Measurements from ENCODE around the gene LRRTM4. TPM values are rescaled to one million over a fixed set of nuclear protein-coding genes. Genes with fewer than 3 reads are reported as not detected.
"Not testable (repeated sequence)": the region's sequence is repeated elsewhere in the genome, so short reads cannot be mapped to it uniquely, and the experiment has no call there.

LRRTM4 gene
- total RNA-seq, 1 donor from 2014 or later = 10.6 TPM

DNA sequence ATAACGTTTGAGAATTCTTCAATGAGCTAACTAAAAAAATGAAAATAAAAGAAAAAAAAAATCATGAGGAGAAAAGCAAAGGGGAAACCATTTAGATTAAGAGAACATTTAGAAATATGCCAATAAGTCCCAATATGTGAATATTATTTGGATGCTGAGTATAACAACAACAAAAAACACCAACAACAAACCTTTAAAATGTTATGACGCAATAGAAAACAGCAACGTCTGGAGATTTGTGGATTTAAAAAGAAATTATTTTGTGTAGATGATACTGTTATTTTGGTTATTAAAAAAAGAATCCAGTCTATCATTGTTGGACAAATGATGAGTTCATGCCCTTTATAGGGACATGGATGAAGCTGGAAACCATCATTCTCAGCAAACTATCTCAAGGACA, 417.2 kb downstream of the LRRTM4 start:
- no peaks in the 10 kb centered on the region for H3K36me3 Mint-ChIP-seq (ENCODE audit: low read depth)
- no peak overlapping the region for H3K4me3 Mint-ChIP-seq
- TF ChIP-seq, protein P1, sequence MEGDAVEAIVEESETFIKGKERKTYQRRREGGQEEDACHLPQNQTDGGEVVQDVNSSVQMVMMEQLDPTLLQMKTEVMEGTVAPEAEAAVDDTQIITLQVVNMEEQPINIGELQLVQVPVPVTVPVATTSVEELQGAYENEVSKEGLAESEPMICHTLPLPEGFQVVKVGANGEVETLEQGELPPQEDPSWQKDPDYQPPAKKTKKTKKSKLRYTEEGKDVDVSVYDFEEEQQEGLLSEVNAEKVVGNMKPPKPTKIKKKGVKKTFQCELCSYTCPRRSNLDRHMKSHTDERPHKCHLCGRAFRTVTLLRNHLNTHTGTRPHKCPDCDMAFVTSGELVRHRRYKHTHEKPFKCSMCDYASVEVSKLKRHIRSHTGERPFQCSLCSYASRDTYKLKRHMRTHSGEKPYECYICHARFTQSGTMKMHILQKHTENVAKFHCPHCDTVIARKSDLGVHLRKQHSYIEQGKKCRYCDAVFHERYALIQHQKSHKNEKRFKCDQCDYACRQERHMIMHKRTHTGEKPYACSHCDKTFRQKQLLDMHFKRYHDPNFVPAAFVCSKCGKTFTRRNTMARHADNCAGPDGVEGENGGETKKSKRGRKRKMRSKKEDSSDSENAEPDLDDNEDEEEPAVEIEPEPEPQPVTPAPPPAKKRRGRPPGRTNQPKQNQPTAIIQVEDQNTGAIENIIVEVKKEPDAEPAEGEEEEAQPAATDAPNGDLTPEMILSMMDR (conservative IDR thresholded peaks at IDR 0.05) = no peak
- no peaks in the 10 kb centered on the region for H3K4me1 Mint-ChIP-seq
- H3K9me3 Mint-ChIP-seq = peaks cover 13% of the 10 kb centered on the region
- no peaks in the 10 kb centered on the region for H3K27me3 Mint-ChIP-seq (ENCODE audit: low read depth)
- no peak overlapping the region for H3K27ac Mint-ChIP-seq (ENCODE audit: unreplicated experiment)
- no peak for DNase-seq (ENCODE audit: low read depth, low spot score)

DNA sequence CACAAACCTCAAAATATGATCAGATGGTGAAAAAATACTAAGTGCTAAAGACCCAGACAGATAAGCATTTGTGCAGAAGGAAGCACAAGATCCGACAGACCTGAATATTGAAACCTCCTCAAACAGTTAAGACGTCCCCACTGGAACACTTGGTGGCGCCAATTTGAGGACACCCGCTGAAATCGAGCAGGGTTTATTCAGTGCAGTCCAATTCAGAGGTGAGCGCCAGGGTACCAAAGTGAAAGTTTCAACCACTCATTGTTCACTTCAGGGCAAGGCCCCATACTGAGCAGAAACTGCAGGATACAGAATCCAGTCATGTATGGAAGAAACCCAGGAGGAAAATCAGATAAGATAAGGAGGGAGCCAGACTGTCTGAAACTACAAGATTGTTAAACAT, 417.6 kb downstream of the LRRTM4 start:
- peaks cover 15% of the 10 kb centered on the region for H3K9me3 Mint-ChIP-seq
- H3K4me3 Mint-ChIP-seq = no peak overlapping the region
- H3K27me3 Mint-ChIP-seq (ENCODE audit: low read depth) = no peaks in the 10 kb centered on the region
- TF ChIP-seq, protein P1 (conservative IDR thresholded peaks at IDR 0.05) = no peak
- H3K36me3 Mint-ChIP-seq (ENCODE audit: low read depth) = no peaks in the 10 kb centered on the region
- no peak overlapping the region for H3K27ac Mint-ChIP-seq (ENCODE audit: unreplicated experiment)
- no peaks in the 10 kb centered on the region for H3K4me1 Mint-ChIP-seq
- DNase-seq (ENCODE audit: low read depth, low spot score) = no peak

DNA sequence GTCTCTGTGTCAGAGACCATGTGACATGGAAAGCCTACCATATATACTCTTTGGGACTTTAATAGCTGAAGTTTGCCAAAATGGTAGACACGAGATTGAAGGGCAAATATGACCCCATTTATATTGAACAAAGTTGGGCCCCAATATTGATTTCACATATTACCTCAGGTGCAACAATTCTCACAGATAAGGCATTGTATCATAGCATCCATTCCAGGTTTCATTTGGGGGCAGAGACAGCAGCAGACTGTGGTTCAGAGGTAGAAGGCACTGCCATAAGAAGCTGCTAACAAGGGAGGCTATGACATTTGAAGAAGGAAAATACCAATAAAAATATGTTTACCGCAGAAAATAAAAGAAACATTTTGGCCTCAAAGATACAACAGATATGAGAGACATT, 419.2 kb downstream of the LRRTM4 start:
- no peaks in the 10 kb centered on the region for H3K27me3 Mint-ChIP-seq (ENCODE audit: low read depth)
- TF ChIP-seq, protein P1 (conservative IDR thresholded peaks at IDR 0.05) = no peak
- H3K36me3 Mint-ChIP-seq (ENCODE audit: low read depth) = no peaks in the 10 kb centered on the region
- H3K9me3 Mint-ChIP-seq = peaks cover 11% of the 10 kb centered on the region
- H3K27ac Mint-ChIP-seq (ENCODE audit: unreplicated experiment) = no peak overlapping the region
- H3K4me3 Mint-ChIP-seq = no peak overlapping the region
- no peaks in the 10 kb centered on the region for H3K4me1 Mint-ChIP-seq
- DNase-seq (ENCODE audit: low read depth, low spot score) = no peak

DNA sequence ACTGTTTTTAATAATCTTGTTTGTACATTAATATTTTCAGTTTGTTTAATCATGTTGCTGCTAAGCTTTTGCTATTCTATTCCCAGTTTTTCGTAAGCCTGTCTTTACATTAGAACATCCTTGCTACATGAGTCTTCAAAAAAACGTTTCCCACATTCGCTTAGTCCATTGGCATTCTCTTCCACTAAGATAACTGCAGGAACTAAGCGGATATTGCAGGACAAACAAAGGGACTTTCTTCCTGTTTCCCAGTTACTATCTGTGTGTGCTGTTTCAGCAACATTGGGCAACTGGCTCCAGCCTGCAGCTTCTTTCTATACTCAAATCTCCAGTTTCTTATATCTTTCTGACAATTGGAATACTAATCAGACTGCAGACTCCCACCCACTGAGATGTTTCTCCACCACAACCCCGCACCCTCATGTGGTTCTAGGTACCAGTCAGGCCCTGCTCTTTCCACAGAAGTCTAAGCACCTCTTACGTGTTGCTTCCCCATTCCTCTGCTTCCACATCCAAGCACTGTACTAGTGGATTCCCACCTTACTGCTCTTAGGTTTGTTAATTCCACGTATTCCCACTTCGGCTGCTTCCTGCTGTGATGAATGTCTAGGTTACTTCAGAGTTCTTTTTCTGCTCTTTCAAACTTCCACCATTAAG, 420.3 kb downstream of the LRRTM4 start:
- Mint-ChIP-seq H3K27me3 (ENCODE audit: low read depth) (no peaks in the 10 kb centered on the region), H3K27ac (ENCODE audit: unreplicated experiment) (no peak overlapping the region), H3K9me3 (peaks cover 9% of the 10 kb centered on the region), H3K36me3 (ENCODE audit: low read depth) (no peaks in the 10 kb centered on the region), H3K4me1 (no peaks in the 10 kb centered on the region), H3K4me3 (no peak overlapping the region)
- no peak for DNase-seq (ENCODE audit: low read depth, low spot score)
- TF ChIP-seq, protein P1 (conservative IDR thresholded peaks at IDR 0.05) = no peak

DNA sequence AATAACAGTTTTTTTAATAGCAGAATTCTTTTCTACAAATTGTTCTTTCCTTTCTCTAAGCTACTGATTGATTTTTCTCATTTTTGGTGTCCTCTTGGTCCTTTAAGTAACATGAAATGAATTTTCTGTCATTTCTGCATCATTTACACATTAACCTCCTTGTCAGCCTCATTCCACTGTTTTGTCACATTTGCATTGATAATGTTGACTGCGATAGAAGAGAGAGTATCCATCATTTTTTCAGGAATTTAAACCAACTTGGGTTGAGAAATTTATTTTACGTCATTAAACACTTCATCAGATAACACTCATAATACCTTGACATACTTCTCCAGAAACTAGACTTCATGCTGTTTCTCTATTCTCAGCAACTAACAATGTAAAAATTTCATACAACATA, 422.2 kb downstream of the LRRTM4 start:
- DNase-seq (ENCODE audit: low read depth, low spot score) = no peak
- H3K9me3 Mint-ChIP-seq = peaks cover 9% of the 10 kb centered on the region
- TF ChIP-seq, protein P1 (conservative IDR thresholded peaks at IDR 0.05) = no peak
- no peak overlapping the region for H3K4me3 Mint-ChIP-seq
- no peaks in the 10 kb centered on the region for H3K4me1 Mint-ChIP-seq
- no peak overlapping the region for H3K27ac Mint-ChIP-seq (ENCODE audit: unreplicated experiment)
- no peaks in the 10 kb centered on the region for H3K27me3 Mint-ChIP-seq (ENCODE audit: low read depth)
- H3K36me3 Mint-ChIP-seq (ENCODE audit: low read depth) = no peaks in the 10 kb centered on the region

DNA sequence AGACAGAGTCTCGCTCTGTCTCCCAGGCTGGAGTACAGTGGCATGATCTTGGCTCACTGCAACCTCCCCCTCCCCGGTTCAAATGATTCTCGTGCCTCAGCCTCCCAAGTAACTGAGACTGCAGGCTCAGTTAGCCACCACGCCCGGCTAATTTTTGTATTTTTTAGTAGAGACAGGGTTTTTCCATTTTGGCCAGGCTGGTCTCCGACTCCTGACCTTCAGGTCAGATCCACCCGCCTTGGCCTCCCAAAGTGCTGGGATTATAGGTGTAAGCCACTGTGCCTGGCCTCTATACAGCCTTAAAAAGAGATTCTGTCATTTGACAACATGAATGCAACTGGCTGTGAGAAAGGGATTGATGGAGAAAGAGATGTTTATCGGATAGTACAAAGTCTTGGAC, 426.7 kb downstream of the LRRTM4 start:
- not testable (repeated sequence) for H3K36me3 Mint-ChIP-seq (ENCODE audit: low read depth); H3K4me1 Mint-ChIP-seq

More for the DNA sequence above, 426.7 kb downstream of the LRRTM4 start:
- H3K4me3 Mint-ChIP-seq; H3K27ac Mint-ChIP-seq (ENCODE audit: unreplicated experiment); DNase-seq (ENCODE audit: low read depth, low spot score); H3K9me3 Mint-ChIP-seq: not testable (repeated sequence)
- H3K27me3 Mint-ChIP-seq (ENCODE audit: low read depth) = peaks cover 26% of the 10 kb centered on the region

Measured in neural crest cell (in vitro differentiated cells).